Measurements from ENCODE around the gene POMGNT2. TPM values are rescaled to one million over a fixed set of nuclear protein-coding genes. Genes with fewer than 3 reads are reported as not detected.

The POMGNT2 gene
- total and polyA plus RNA-seq, 2 experiments from 2014 or later: 10.7 to 26.1 TPM

- Histone ChIP-seq H4K20me1 (replicated peaks; ENCODE audit: insufficient read depth) (no peaks in the 10 kb centered on the region), H3K36me3 (ENCODE audit: insufficient read depth) (no peaks in the 10 kb centered on the region), H3K79me2 (replicated peaks; ENCODE audit: insufficient read depth) (no peaks in the 10 kb centered on the region), H3K4me1 (ENCODE audit: insufficient read depth) (no peaks in the 10 kb centered on the region), H3K4me3 (no peak overlapping the region), H3K9me2 (ENCODE audit: insufficient read depth) (peaks cover 8% of the 10 kb centered on the region; the same call in 1 of the 2 replicates), H3K27me3 (ENCODE audit: insufficient read depth) (no peaks in the 10 kb centered on the region), H3K27ac (ENCODE audit: low read depth) (no peak overlapping the region), H2AFZ (no peak overlapping the region), H3K4me2 (no peak overlapping the region), H3F3A (replicated peaks; ENCODE audit: low read depth) (no peaks in the 10 kb centered on the region)
- Mint-ChIP-seq H3K27ac (no peak overlapping the region), H3K27me3 (ENCODE audit: insufficient read depth, low read depth, poor library complexity) (peaks cover 3% of the 10 kb centered on the region), H3K36me3 (ENCODE audit: low read depth) (peaks cover 28% of the 10 kb centered on the region), H3K9me3 (peaks cover 9% of the 10 kb centered on the region; the same call in 2 of the 3 replicates), H3K4me1 (no peaks in the 10 kb centered on the region), H3K4me3 (no peak overlapping the region)
- no peak for ATAC-seq
- no peak for TF ChIP-seq STAT1 (IDR thresholded peaks at IDR 0.05; ENCODE audit: unreplicated experiment)
- TF ChIP-seq CREB1 (CRISPR knock-in tag; IDR thresholded peaks at IDR 0.05; ENCODE audit: low read depth): no peak
- TF ChIP-seq, protein P1, sequence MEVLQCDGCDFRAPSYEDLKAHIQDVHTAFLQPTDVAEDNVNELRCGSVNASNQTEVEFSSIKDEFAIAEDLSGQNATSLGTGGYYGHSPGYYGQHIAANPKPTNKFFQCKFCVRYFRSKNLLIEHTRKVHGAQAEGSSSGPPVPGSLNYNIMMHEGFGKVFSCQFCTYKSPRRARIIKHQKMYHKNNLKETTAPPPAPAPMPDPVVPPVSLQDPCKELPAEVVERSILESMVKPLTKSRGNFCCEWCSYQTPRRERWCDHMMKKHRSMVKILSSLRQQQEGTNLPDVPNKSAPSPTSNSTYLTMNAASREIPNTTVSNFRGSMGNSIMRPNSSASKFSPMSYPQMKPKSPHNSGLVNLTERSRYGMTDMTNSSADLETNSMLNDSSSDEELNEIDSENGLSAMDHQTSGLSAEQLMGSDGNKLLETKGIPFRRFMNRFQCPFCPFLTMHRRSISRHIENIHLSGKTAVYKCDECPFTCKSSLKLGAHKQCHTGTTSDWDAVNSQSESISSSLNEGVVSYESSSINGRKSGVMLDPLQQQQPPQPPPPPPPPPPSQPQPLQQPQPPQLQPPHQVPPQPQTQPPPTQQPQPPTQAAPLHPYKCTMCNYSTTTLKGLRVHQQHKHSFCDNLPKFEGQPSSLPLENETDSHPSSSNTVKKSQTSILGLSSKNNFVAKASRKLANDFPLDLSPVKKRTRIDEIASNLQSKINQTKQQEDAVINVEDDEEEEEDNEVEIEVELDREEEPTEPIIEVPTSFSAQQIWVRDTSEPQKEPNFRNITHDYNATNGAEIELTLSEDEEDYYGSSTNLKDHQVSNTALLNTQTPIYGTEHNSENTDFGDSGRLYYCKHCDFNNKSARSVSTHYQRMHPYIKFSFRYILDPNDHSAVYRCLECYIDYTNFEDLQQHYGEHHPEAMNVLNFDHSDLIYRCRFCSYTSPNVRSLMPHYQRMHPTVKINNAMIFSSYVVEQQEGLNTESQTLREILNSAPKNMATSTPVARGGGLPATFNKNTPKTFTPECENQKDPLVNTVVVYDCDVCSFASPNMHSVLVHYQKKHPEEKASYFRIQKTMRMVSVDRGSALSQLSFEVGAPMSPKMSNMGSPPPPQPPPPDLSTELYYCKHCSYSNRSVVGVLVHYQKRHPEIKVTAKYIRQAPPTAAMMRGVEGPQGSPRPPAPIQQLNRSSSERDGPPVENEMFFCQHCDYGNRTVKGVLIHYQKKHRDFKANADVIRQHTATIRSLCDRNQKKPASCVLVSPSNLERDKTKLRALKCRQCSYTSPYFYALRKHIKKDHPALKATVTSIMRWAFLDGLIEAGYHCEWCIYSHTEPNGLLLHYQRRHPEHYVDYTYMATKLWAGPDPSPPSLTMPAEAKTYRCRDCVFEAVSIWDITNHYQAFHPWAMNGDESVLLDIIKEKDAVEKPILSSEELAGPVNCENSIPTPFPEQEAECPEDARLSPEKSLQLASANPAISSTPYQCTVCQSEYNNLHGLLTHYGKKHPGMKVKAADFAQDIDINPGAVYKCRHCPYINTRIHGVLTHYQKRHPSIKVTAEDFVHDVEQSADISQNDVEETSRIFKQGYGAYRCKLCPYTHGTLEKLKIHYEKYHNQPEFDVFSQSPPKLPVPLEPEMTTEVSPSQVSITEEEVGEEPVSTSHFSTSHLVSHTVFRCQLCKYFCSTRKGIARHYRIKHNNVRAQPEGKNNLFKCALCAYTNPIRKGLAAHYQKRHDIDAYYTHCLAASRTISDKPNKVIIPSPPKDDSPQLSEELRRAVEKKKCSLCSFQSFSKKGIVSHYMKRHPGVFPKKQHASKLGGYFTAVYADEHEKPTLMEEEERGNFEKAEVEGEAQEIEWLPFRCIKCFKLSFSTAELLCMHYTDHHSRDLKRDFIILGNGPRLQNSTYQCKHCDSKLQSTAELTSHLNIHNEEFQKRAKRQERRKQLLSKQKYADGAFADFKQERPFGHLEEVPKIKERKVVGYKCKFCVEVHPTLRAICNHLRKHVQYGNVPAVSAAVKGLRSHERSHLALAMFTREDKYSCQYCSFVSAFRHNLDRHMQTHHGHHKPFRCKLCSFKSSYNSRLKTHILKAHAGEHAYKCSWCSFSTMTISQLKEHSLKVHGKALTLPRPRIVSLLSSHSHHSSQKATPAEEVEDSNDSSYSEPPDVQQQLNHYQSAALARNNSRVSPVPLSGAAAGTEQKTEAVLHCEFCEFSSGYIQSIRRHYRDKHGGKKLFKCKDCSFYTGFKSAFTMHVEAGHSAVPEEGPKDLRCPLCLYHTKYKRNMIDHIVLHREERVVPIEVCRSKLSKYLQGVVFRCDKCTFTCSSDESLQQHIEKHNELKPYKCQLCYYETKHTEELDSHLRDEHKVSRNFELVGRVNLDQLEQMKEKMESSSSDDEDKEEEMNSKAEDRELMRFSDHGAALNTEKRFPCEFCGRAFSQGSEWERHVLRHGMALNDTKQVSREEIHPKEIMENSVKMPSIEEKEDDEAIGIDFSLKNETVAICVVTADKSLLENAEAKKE (CRISPR knock-in tag; IDR thresholded peaks at IDR 0.05): no peak
- TF ChIP-seq EZH2phosphoT487 (IDR thresholded peaks at IDR 0.05; ENCODE audit: unreplicated experiment): no peak
- TF ChIP-seq, protein P2, sequence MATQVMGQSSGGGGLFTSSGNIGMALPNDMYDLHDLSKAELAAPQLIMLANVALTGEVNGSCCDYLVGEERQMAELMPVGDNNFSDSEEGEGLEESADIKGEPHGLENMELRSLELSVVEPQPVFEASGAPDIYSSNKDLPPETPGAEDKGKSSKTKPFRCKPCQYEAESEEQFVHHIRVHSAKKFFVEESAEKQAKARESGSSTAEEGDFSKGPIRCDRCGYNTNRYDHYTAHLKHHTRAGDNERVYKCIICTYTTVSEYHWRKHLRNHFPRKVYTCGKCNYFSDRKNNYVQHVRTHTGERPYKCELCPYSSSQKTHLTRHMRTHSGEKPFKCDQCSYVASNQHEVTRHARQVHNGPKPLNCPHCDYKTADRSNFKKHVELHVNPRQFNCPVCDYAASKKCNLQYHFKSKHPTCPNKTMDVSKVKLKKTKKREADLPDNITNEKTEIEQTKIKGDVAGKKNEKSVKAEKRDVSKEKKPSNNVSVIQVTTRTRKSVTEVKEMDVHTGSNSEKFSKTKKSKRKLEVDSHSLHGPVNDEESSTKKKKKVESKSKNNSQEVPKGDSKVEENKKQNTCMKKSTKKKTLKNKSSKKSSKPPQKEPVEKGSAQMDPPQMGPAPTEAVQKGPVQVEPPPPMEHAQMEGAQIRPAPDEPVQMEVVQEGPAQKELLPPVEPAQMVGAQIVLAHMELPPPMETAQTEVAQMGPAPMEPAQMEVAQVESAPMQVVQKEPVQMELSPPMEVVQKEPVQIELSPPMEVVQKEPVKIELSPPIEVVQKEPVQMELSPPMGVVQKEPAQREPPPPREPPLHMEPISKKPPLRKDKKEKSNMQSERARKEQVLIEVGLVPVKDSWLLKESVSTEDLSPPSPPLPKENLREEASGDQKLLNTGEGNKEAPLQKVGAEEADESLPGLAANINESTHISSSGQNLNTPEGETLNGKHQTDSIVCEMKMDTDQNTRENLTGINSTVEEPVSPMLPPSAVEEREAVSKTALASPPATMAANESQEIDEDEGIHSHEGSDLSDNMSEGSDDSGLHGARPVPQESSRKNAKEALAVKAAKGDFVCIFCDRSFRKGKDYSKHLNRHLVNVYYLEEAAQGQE (IDR thresholded peaks at IDR 0.05; ENCODE audit: unreplicated experiment): no peak
- TF ChIP-seq ZNF114 (CRISPR knock-in tag; IDR thresholded peaks at IDR 0.05): no peak
- TF ChIP-seq EZH2 (IDR thresholded peaks at IDR 0.05; ENCODE audit: low read depth, unreplicated experiment): no peak
- TF ChIP-seq NANOG (IDR thresholded peaks at IDR 0.05; ENCODE audit: borderline replicate concordance): no peak
- TF ChIP-seq ZNF331 (CRISPR knock-in tag; IDR thresholded peaks at IDR 0.05; ENCODE audit: low read depth): no peak
- TF ChIP-seq ETS1 (IDR thresholded peaks at IDR 0.05): no peak
- no peak for TF ChIP-seq POLR2AphosphoS5 (IDR thresholded peaks at IDR 0.05; ENCODE audit: low read depth)
- no peak for TF ChIP-seq CTCF (conservative IDR thresholded peaks at IDR 0.05; ENCODE audit: low read depth in 2 of 2)
- TF ChIP-seq JUNB (IDR thresholded peaks at IDR 0.05; ENCODE audit: unreplicated experiment): no peak
- DNase-seq (ENCODE audit: low spot score): no peak
Measured at GRCh38 chr3:43075904-43076661, 29.8 kb downstream of the POMGNT2 start.
